Psoas muscle (tissue), 8 donors: ENCODE measurements around the gene WDR35. TPM values are rescaled to one million over a fixed set of nuclear protein-coding genes. Genes with fewer than 3 reads are reported as not detected.
"Not testable (repeated sequence)": the region's sequence is repeated elsewhere in the genome, so short reads cannot be mapped to it uniquely, and the experiment has no call there.

Source experiments
- ATAC-seq, 4 donors: fragments of 200-7000 bp; cut with Tn5 transposase; one replicate each; pipeline ENCODE4 v1.9.1; 2020; ENCODE audit warnings: moderate library complexity in 3 of 4, mild to moderate bottlenecking in 2 of 4
- DNase-seq, 2 donors: peaks; one replicate each; pipeline ENCODE4 v3.0.0-alpha.2; 2020
- H3K27ac ChIP-seq: fragments of 200-600 bp; one replicate; pipeline ENCODE4 v1.8.0; 2022
- H3K27me3 ChIP-seq, 3 donors: fragments of 200-600 bp in 1 of 3; one replicate each; pipeline versions ENCODE4 v1.6.1 to v1.8.0; 2013 to 2022; ENCODE audit warnings: low read length in 2 of 3, mild to moderate bottlenecking in 2 of 3, moderate library complexity in 1 of 3; ENCODE audit not compliant: insufficient read depth in 3 of 3
- H3K36me3 ChIP-seq, 2 donors: fragments of 200-600 bp in 1 of 2; one replicate each; pipeline versions ENCODE4 v1.6.1 to v1.8.0; 2013 to 2022; ENCODE audit warnings: low read depth in 1 of 2, mild to moderate bottlenecking in 1 of 2, moderate library complexity in 1 of 2; ENCODE audit not compliant: insufficient read depth in 1 of 2
- H3K4me1 ChIP-seq: fragments of 200-600 bp; one replicate; pipeline ENCODE4 v1.8.0; 2022
- H3K4me3 ChIP-seq: fragments of 200-600 bp; one replicate; pipeline ENCODE4 v1.8.0; 2022; ENCODE audit warnings: mild to moderate bottlenecking
- H3K9me3 ChIP-seq: fragments of 200-600 bp; one replicate; pipeline ENCODE4 v1.8.0; 2022
- WGBS, 3 donors: extraction: QIAGEN DNeasy Blood & Tissue Kit; methylation state at CpG; one replicate each; pipeline versions ENCODE4 v1.1.6 to v1.1.7; 2013; 5-methylcytosine and 5-hydroxymethylcytosine counted together
- intact Hi-C, 2 donors: fragments of 100-400 bp; cut with DNase I; formaldehyde crosslinking; loops; one replicate each; pipeline versions ENCODE4 v1.11.0 to v1.14.2; 2022
- polyA plus RNA-seq, 3 donors: library from polyadenylated mRNA; stranded (reverse); fragments of 200-250 nt; gene quantifications; one replicate each; pipeline ENCODE4 v1.2.3, GENCODE V29; 2013
- total RNA-seq, 4 donors: library from RNA; stranded (reverse); fragmentation: NEBNext Ultra II Directional in 2 of 4; extraction: Animal tissue kit (Norgen Biotek cat#: 25700) in 2 of 4; gene quantifications; one replicate each; pipeline versions ENCODE4 v1.2.1 to v1.2.4, GENCODE V29; 2021 to 2023
- TF ChIP-seq, protein P1 (sequence below): fragments of 200-600 bp; IDR thresholded peaks from one replicate; pipeline ENCODE4 v1.8.0; 2022; ENCODE audit warnings: antibody characterized with exemption
- donor health status: healthy with polysubstance abuse.
- donor health status: DM: no; HTN: no; CAD: no; lungs with moderate emphysema.
- donor health status: Bipolar disorder and iron deficiency.
- donor health status: healthy.
- donor health status: DM: yes; HTN: yes; CAD: no.
- donor health status: DM: no; HTN: no; CAD: no.
- donor health status: DM: no; HTN: no; CAD: no.
- donor health status: DM: yes; HTN: yes; CAD: no.

Gene WDR35
- total and polyA plus RNA-seq, 7 donors, result 1.7 to 6.1 (median 3.4) TPM

DNA sequence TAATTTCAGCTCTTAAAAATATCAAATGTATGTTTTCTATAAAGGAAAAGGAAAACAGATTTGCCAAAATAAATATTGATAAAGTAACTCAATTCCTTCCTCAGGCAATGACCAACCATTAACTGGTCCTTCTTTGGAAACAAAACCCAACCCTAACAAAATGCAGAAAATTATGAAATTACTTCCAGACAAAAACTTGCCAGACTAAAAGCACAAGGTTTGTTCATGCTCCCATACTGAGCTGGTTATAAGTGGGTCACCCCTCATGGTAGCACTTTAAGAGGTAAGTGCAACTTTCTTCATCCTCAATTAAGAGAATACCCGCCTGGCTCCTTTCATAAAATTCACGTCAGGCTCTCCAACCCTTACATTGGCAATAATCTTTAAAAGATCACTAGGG lies 57.0 kb downstream of the WDR35 start:
- Histone ChIP-seq H3K36me3 (peaks cover 0 to 77% of the 10 kb centered on the region in 2 donors), H3K4me3 (no peak overlapping the region), H3K27ac (no peak overlapping the region), H3K4me1 (no peaks in the 10 kb centered on the region), H3K27me3 (no peaks in the 10 kb centered on the region), H3K9me3 (peaks cover 7% of the 10 kb centered on the region)
- WGBS, 3 donors, result 78 to 93% (median 89%) methylated on average over 2 of the region's 2 CpGs
- intact Hi-C loops, result no loop called here
- TF ChIP-seq, protein P1, sequence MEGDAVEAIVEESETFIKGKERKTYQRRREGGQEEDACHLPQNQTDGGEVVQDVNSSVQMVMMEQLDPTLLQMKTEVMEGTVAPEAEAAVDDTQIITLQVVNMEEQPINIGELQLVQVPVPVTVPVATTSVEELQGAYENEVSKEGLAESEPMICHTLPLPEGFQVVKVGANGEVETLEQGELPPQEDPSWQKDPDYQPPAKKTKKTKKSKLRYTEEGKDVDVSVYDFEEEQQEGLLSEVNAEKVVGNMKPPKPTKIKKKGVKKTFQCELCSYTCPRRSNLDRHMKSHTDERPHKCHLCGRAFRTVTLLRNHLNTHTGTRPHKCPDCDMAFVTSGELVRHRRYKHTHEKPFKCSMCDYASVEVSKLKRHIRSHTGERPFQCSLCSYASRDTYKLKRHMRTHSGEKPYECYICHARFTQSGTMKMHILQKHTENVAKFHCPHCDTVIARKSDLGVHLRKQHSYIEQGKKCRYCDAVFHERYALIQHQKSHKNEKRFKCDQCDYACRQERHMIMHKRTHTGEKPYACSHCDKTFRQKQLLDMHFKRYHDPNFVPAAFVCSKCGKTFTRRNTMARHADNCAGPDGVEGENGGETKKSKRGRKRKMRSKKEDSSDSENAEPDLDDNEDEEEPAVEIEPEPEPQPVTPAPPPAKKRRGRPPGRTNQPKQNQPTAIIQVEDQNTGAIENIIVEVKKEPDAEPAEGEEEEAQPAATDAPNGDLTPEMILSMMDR, result no peak
- ATAC-seq, result no peak
- DNase-seq, result no peak

DNA sequence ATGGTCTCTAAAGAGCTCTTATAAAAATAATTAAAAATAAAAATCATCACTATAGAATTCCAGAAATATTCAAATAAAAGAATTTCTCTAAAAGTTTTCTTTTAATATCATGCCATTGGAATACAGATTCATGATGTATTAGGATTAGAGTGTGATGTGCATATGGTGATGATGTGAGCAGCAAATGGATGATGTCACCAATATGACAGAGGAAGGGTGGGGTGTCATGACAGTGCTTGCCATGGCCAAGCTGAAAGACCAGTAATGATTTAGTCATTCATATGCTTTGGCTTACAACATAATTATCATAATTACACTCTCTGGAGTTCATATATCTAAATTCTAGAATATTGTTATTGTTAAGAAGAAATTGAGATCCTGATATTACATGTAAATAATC lies 60.7 kb downstream of the WDR35 start:
- Histone ChIP-seq H3K27me3 (no peaks in the 10 kb centered on the region), H3K9me3 (peaks cover 11% of the 10 kb centered on the region), H3K4me3 (no peak overlapping the region), H3K4me1 (no peaks in the 10 kb centered on the region), H3K27ac (no peak overlapping the region), H3K36me3 (peaks cover 0 to 52% of the 10 kb centered on the region in 2 donors)
- ATAC-seq (no peak), DNase-seq (no peak)
- intact Hi-C loops, result no loop called here
- TF ChIP-seq, protein P1, result no peak

DNA sequence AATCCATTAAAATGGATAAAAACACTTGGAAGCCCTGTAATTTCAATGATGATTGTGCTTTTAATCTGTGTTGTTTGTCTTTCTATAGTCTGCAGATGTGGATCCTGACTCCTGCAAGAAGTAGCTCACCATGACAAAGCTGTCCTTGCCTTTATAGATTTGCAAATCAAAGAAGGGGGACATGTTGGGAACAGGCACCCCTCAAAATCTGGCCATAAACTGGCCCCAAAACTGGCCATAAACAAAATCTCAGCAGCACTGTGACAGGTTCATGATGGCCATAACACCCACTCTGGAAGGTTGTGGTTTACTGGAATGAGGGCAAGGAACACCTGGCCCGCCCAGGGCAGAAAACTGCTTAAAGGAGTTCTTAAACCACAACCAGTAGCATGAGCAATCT lies 62.1 kb downstream of the WDR35 start:
- H3K27me3 ChIP-seq, H3K27ac ChIP-seq, ATAC-seq, H3K4me3 ChIP-seq, DNase-seq, H3K4me1 ChIP-seq, intact Hi-C loops: not testable (repeated sequence)
- peaks cover 11% of the 10 kb centered on the region for H3K9me3 ChIP-seq
- WGBS, 3 donors, result 100% methylated on average over 1 of the region's 1 CpG
- H3K36me3 ChIP-seq, result peaks cover 0 to 52% of the 10 kb centered on the region in 2 donors

DNA sequence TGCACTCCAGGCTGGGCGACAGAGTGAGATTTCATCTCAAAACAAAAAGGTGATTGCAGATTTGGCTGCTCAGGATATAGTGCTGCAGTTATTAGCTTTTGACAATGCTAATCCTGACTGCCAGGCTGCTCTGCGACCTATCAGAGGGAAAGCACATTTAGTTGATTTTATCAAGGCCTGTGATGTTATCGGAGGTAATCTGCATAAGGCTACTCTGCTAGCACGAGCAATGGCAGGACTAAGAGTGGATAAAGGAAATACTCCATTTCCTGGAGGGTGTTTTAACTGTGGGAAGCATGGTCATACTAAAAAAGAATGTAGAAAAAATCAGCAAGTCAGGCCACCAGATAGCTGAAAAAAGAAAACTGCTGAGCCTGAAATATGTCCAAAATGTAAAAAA lies 65.4 kb downstream of the WDR35 start:
- H3K27ac ChIP-seq, H3K4me1 ChIP-seq, DNase-seq, ATAC-seq, H3K4me3 ChIP-seq, intact Hi-C loops, H3K27me3 ChIP-seq: not testable (repeated sequence)
- Histone ChIP-seq H3K9me3 (peaks cover 11% of the 10 kb centered on the region), H3K36me3 (peaks cover 0 to 26% of the 10 kb centered on the region in 2 donors)
- WGBS, 3 donors, result 81 to 87% (median 85%) methylated on average over 4 of the region's 4 CpGs

DNA sequence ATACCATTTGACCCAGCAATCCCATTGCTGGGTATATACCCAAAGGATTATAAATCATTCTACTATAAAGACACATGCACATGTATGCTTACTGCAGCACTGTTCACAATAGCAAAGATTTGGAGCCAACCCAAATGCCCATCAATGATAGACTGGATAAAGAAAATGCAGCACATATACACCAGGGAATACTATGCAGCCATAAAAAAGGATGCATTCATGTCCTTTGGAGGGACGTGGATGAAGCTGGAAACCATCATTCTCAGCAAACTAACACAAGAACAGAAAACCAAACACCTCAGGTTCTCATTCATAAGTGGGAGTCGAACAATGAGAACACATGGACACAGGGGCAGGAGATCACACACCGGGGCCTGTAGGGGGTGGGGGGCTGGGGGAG lies 67.7 kb downstream of the WDR35 start:
- ATAC-seq, DNase-seq, H3K4me1 ChIP-seq, H3K36me3 ChIP-seq, H3K9me3 ChIP-seq, H3K27me3 ChIP-seq, intact Hi-C loops, H3K27ac ChIP-seq, H3K4me3 ChIP-seq: not testable (repeated sequence)
- 63 to 100% (median 96%) methylated on average over 3 of the region's 3 CpGs for WGBS, 3 donors

DNA sequence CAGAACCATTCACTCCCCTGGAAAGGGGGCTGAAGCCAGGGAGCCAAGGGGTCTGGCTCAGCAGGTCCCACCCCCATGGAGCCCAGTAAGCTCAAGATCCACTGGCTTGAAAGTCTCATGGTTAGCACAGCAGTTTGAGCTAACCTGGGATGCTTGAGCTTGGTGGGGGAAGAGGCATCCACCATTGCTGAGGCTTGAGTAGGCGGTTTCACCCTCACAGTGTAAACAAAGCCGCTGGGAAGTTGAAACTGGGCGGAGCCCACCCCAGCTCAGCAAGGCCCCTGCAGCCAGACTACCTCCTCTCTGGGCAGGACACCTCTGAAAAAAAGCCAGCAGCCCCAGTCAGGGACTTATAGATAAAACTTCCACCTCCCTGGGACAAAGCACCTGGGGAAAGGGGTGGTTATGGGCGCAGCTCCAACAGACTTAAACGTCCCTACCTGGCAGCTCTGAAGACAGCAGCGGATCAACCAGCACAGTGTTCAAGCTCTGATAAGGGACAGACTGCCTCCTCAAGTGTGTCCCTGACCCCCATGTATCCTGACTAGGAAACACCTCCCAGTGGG lies 73.4 kb downstream of the WDR35 start:
- TF ChIP-seq, protein P1, result no peak
- H3K36me3 ChIP-seq, result peaks cover 0 to 7% of the 10 kb centered on the region in 2 donors
- intact Hi-C loops, result no loop called here
- H3K4me1 ChIP-seq, result no peaks in the 10 kb centered on the region
- no peaks in the 10 kb centered on the region for H3K9me3 ChIP-seq
- H3K27me3 ChIP-seq, result no peaks in the 10 kb centered on the region
- ATAC-seq (no peak), DNase-seq (no peak)
- no peak overlapping the region for H3K4me3 ChIP-seq
- H3K27ac ChIP-seq, result no peak overlapping the region
- WGBS, 3 donors, result 88 to 91% (median 88%) methylated on average over 6 of the region's 6 CpGs
